Measurements from ENCODE around the gene FTO.

The FTO gene

DNA sequence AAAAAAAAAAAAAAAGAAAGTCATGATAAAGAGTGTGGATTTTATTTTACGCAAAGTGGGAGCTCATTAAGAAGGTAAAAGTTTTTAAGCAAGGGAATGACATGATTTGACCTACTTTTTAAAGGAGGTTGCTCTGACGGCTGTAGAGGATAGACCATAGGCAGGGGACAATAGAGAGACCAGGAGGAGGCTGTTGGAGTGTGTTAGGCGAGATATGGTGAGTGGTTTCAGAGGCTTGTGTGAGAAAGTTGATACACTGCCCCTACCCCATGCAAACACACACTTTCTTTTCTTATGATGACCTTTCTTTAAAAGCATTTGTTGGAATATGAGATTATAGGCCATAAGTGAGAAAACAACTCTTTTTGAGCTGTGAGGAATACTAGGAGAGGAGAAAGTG is 82.0 kb downstream of the FTO start:
- no peak for DNase-seq

DNA sequence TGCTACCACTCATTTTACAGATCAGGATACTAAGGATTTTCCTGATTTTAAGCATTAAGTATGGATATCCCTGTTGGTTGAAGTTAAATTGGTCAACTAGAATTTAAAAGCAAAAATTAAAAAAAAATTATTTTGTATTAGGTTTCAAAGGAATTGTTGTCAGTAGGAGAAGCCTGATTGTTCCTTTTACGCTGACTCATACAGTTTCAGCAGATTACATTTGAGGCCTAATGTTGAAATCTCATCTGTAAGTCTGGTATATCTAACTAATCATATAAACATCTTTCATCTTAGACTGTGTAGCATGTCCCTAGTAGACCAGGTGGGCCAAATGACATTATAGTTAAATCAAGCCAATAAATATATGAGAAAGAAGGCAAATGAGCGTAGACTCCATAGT is 83.5 kb downstream of the FTO start:
- no peak for DNase-seq

DNA sequence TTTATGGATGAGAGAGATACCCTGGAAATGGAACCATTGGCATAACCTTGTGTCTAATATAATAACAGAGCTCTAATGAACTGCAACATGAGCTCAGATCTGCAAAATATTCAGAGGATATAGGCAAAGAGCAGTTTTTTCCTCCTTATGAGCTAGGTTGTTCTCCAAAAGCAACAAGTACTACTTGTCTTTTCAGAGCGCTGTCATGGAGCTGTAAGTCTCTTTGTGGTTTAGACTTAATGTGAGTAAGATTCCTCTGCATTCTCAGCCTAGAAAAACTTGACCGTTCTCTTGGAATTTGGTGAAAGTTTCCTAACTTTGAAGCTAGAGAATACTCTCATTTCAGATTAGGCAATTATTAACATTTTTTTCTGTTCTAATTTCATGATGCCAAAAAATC is 85.2 kb downstream of the FTO start:
- DNase-seq: peak; percentile 65

DNA sequence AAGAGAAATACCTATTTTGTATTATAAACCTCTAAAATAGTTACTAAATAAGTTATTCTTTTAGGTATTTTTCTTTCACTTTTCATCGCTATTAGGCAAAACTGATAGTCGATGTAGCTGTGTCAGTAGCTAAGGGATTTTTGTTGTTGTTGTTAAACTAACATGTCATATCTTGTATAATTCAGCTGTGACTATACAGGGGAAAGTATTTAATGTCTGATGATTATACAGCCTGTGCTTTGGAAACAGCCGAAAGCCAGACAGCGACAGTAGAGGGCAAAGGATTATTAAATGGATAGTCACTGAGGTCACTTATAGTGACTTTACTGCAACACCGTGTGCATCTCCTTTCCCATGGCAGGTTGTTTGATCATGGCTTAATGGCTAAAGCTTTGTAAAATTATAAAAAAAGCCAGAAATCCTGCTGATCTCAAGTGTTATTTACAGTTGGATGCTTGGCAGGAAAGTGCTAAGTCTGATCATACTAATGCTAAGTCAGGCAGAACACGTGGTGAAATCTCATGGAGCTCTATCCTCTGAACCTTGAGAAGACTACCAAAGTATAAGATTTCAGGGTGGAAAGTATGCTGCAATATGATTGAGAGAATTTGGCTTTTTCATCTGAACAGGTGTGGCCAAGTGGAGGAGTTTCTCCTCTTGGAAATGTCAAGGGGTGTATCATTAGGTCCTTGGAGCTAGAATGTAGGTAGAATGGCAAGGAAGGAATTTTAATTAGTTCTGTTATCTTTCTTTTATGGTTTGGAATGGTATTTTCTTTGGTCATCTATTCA is 88.4 kb downstream of the FTO start:
- no peak for DNase-seq

DNA sequence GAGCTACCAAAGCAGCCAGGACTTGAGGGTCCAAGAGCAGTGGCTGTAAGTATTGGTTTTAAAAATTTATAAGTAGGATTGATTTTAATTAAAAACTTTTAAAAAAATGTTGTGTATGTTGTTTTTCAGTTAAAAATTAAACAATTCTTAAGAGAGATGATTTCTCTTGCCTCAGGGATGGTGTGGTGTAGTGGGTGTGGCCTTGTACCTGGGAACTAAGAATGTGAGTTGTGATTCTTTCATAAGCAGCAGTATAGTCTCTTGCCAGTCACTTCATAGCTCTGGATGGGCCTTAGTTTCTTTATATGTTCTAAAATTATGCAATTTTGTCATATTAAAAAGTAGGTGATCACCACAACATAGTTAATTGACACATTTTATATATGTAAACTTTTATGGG is 99.5 kb downstream of the FTO start:
- DNase-seq: no peak

DNA sequence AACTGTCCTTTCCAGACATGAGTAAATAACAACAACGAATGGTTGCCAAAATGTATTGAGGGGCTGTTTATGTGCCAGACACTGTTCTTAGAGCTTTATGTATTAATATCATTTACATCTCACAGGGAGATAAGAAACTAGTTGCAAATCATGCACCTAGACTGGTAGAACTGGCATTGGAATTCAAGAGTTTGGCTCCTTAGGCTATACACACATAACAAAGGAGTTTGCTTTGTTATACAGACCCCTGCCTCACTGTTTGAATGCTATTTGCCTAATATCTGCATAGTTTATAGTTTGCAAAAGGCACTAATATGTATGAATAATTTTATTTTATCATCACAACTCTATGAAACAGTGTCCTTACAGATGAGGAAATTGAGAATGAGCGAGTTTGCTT is 100.0 kb downstream of the FTO start:
- no peak for DNase-seq

DNA sequence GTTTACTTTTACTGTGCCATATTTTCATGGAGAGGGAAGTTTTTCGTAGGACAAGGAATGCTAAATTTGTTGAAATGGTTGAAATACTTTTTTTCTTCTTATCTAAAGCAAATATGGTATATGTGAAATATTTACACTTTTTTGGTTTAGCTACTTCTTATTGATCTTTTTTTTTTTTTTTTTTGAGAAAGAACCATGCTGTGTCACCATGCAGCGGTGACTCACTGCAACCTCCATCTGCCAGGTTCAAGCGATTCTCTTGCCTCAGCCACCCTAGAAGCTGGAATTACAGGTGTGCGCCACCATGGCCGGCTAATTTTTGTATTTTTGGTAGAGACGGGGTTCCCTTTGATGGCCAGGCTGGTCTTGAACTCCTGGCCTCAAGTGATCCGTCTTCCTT is 100.5 kb downstream of the FTO start:
- no peak for DNase-seq

DNA sequence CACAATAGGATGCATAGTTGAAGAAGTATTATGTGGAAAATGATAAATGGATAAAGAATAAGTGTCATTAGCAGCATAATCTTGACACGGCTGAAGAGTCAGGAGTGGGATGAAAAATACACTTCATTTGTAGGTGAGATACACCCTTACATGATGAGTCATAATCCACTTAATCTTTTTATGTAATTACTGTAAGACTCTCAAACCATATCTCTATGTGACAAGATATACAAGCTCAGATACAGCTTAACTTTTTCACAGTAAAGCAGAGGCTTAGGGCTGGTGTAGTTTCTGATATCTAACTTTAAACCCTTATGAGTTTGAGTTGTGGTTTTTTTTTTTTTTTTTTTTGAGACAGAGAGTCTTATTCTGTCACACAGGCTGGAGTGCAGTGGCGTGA is 101.2 kb downstream of the FTO start:
- no peak for DNase-seq

DNA sequence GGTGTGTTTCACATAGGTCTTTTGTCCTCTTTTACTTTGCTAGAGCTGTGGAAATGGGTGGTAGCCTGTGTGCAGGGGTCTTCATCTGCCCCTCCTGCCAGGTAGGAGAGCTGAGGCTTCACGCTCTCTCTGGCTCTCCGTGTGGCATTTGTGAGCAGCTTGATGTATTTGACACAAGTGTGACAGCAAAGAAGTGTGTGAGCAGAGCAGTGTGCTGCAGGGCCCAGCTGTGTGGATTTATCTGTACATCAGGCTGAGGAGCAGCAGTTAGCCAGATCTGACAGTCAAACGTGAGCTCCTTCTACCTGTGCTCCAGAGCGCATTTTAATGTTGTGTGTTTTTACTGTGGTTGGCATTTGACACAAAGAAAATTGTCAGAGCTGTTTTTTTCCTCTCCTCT is 101.8 kb downstream of the FTO start:
- no peak for DNase-seq

DNA sequence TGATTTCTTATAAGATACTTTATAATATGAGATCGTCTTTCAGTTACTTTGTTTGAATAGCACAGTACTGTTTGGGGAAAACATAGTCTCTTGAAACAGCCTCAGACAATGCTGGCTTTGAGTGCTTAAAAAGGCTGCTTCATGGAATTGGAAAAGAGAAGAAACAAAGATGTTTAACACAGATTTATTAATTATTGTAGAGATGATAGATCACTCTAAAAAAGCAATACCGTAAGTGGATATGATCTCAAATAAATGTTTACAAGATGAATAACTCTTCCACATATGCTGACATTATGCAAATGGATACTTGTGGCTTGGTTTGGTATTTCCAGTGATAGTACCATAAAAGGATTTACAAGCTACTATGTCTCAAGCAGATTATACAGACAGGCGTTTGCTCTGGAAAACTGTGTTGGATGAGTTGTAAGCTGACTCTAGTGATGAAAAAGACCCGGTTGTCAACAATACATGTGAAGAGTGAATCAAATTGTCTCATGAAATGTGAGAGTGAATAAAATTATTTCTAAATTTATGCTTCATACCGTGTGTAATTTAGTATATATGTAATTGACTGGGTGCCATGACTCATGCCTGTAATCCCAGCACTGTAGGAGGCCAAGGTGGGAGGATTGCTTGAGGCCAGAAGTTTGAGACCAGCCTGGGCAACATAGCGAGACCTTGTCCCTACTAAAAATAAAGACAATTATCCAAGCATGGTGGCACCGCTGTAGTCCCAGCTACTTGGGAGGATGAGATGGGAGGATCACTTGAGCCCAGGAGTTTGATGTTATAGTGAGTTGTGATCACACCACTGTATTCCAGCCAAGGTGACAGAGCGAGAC is 105.4 kb downstream of the FTO start:
- DNase-seq: peak; percentile 86

DNA sequence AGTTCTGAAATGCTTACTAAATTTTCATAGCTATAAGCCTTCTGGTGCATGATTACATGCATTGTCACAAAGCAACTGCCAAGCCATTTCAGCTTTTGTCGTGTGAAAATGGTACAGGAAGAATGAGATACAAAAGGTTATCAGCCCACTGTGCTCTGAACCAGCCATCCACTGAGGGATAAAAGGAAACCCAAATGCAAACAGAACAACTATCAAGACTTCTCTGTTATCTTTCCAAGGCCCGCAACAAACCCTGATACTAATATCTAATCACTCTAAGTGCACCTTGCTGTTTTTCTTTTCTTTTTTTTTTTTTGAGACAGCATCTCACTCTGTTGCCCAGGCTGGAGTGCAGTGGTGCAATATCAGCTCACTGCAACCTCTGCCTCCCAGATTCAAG is 109.0 kb downstream of the FTO start:
- no peak for DNase-seq

DNA sequence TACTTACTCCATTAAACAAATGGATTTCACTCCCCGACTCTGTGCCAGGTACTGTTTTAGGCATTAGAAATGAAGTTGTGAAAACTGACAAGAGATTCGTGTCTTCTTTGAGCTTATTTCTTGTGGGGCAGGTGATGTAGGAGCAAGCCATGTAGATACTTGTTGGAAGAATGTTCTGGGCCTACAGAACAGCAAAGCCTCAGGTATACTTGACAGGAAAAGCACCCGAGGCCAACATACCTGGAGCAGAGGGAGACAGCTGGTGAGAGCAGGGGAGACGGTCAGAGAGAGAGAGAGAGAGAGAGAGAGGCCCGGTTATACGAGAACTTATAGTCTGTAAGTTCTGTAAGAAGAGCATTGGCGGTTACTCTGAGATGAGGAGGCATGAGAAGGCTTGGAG is 110.8 kb downstream of the FTO start:
- no peak for DNase-seq

DNA sequence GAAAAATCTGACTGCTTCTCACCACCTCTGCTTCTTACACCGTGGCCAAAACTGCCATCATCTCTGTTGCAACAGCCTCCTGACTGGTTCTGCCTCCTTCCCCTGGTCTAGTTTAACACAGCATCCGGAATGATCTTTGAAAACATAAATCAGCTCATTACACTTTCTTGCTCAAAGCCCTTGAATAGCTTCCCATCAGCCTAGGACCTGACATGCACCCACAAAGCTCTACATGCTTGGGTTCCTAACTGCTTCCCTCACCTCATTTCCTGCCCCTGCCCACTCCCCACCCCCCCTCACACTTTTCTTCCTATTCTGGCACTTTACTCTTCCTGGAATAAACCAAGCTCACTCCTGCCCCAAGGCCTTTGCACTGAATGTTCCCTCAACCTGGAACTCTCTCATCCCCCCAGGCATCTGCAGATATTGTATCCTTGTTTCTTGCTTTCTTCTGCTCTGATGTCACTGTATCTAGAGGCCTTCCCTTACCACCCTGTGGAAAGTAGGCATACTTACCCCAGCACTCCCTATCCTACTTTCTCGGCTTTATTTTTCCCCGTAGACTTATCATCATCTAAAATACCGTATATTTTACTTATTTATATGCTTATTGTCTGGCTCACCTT is 112.4 kb downstream of the FTO start:
- DNase-seq: peak; percentile 50

DNA sequence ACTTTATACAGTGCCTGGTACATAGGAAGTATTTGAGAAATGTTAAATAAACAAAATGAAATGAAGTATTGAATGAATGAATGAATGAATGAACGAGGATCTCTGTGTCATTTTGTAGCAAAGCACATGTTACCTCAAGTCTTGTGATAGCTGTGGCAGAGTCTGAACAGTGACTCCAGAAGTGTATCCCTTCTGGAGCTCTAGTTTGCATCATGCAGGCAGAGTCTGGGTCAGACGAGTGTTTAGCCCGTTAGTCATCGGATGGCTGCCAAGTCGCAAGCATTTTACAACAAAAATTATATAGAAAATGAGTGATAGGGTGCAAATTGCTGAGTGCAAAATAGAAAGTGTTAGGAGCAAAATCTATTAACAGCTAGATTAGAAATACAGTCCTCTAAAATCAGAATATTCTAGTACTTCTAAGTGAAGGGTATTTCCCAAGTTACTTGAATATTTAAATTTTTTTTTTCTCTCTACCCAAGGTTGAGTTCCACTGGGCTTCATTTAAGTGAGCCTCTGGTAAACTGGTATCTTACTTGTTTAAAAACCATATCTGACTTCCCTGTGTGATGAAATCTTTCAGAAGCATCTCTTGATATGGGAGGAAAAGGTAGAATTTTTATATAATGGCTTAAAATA is 113.3 kb downstream of the FTO start:
- peak; percentile 92 for DNase-seq

DNA sequence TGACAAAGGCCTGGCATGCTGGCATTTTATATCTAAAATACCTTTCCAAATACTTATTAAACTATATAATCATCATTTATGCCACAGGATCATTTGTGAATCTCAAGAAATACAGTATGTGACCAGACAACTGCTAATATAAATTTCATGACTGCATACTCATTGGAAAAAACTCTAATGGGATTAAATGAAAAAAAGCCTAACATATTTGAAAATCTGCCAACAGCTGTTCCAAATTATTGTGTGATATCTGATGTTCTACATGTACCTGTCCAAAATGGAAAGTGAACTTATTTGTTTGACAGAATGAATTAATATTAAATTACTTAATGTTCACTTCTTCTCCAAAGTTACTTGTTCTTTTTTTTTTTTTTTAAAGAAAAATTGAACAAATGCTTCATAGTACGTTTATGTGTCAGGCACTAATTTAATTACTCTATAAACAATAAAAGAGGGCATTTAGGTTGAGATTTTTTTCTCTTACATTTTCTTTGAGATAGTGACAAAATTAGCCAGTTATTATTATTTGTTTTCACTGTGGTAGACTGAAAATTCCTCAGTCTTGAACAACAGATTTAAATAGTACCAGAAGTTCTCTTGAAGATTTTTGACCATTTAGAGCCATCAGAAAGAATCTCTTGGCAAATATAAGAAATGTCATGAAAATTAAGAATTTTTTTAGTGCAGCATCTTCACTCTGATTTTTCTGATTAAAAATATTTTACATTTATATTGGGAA is 114.0 kb downstream of the FTO start:
- peak; percentile 67 for DNase-seq

DNA sequence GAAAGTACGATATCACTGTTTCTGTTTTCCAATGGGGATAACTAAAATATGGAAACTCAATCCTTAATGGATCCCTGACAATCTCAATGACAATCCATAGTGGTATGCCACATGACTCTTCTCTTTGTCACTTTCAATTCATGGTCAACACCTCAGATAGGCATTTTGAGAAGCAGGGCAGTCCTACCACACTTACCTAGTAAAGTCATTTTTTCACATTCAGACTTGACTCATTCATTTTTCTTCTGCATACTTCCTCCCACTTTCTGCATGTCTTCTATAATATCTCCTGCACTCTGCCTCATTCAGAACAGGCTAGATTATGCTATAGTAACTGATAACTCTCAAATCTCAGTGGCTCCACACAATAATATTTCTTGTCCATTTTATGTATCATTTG is 117.5 kb downstream of the FTO start:
- DNase-seq: peak; percentile 70

DNA sequence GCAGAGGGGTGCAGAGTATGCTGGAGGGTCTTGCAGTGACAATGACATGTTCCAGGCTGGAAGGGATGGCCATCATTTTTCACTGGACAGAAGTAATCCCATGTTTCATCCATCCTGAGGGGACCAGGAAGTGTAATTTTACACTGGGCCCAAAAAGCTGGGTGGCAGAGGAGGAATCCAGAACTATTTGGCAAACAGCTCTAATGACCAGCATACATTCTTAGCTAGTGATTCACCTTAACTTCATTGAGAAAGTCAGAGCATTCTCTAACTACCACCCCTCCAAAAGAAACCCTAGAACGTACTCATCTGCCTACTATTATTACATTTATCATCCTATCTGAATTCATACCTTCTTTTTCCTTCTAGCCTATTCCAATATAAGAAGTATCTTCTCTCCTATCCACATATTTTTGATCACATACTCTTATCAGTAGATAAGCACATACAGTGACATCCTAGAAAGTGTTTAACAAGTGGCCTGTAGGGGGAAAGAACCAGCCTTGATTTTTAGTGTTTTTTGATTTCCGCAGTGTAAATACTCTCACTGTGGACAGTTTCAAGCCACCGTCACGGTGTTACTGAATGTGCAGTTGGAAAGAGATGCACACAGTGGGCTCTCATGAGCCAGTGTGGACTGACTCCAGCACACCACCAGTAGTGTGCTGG is 118.1 kb downstream of the FTO start:
- peak; percentile 88 for DNase-seq

DNA sequence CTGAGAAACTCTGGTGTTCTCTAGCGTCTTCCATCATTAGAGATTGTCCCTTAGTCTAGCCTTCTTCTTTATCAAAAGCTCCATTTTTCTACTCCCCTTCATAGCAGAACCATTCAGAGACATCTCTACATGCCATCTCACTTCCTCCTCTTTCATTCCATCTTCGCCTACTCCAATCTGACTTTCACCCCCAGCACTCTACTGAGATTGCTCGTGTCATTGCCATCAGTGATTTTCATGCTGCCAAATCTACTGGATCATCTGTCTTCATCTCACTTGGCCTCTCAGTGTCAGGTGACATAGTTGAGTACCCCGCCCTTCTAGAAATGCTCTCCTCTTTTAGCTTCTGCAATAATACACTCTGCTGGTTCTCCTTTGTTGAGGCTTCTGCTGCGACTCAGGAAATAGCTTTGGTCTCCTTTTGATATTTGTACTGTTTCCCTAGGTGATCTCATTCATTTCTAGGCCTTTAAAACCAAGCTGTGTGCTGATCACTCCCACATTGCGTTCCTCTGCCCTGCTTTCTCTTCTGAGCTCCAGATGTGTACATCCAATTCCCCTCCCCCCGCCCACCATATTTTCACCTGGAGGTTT is 119.1 kb downstream of the FTO start:
- peak; percentile 33 for DNase-seq

DNA sequence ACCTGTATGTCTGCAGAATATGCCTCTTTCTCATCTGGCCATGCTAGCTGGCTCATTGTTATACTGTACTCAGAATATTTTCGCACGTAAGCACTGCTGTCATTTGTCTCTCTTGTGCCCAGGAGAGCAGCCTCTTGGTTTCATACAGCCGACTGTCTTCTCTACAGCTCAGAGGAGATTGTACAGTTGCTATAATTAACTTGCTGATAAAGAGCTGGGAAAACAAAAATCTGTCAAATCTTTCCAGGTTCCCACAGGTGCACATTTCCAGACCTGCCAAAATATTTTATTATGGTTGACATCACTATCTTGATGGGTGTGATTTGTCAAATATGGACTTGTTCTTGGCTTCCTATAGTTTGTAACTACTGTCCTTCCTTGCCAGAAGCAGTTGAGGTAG is 122.7 kb downstream of the FTO start:
- DNase-seq: no peak

DNA sequence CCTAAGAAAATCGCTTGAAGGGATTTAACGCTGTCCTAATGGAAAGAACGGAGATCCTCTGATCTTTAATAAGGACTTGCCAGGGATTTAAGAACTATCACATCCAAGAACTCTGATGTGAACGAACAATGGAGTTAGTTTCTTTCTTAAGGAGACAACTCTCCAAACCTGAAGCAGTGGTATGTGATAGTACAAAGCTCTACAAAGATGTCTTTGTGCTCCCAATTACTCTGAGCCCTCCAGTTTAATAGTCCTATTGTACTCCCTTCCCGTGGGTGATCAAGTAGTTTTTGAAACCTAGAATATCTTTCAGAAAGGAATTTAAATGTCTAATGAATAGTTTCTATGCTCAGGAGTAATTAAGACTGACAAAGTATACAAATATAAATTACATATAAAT is 123.8 kb downstream of the FTO start:
- no peak for DNase-seq

DNA sequence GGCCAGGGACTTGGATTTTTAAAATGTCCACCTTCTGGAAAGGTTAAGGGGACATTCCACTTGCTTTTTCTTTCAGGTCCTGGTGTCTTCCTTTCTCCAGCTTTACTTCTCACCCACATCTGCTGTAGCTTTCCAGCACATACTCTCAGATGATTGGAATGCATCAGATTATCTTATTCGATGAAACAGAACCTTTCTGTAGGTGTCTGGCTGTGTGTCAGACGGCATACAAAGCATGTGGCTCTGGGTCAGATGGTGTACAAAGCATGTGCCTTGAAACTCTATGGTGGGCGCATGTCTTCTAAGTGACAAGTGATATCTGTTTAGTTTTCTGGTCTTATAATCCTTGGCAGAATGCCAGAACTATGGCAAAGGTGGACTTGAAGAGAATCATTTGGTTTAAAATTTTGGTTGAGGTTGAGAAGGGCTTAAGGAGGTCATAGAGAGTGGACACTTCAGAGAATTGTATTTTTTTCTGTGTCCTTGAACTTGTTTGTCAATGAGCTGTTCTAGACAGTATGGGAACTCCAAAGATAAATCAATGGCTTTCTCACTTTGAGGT is 125.3 kb downstream of the FTO start:
- DNase-seq: peak; percentile 61
